T-helper 1 cell (primary cell): ENCODE data around the gene LIPH.
"Not testable (repeated sequence)": the region's sequence is repeated elsewhere in the genome, so short reads cannot be mapped to it uniquely, and the experiment has no call there.

Experiments used
- DNase-seq, 5 donors: peaks; one replicate each; pipeline ENCODE4 v3.0.0-alpha.2; 2012 to 2020
- total RNA-seq, 4 donors: gene quantifications; one replicate each; lab custom pipeline; 2026; lab: John Stamatoyannopoulos, UW

Gene LIPH
- total RNA-seq = 0 to 0.27 (median 0) reads per million in 4 donors

GRCh38 chr3:185552358-185552877 lies at the start of gene LIPH:
Gene LIPH (minus strand): TSS chr3:185552588. CDS start chr3:185552471, 117 bp downstream.
- DNase-seq = peak in 1 of 5 donors; percentile 42

GRCh38 chr3:185595526-185595925 lies 43.1 kb upstream of the LIPH start:
- peak in 1 of 5 donors; percentile 5 for DNase-seq

GRCh38 chr3:185594073-185594472 lies 41.7 kb upstream of the LIPH start:
- no peak for DNase-seq

- DNase-seq = no peak
Observed at GRCh38 chr3:185586686-185587039, 34.3 kb upstream of the LIPH start.

GRCh38 chr3:185585859-185586685 lies 33.7 kb upstream of the LIPH start, which contains the start of gene SENP2:
Gene SENP2 (plus strand): TSS chr3:185586295. CDS start chr3:185586414, 119 bp downstream.
- peak; percentile 99 to 100 (median 99) for DNase-seq

GRCh38 chr3:185585518-185585858 lies 33.1 kb upstream of the LIPH start:
- DNase-seq = no peak

GRCh38 chr3:185584686-185585085 lies 32.3 kb upstream of the LIPH start:
- no peak for DNase-seq

- no peak for DNase-seq
Observed at GRCh38 chr3:185583925-185584324, 31.5 kb upstream of the LIPH start.

GRCh38 chr3:185582871-185583270 lies 30.5 kb upstream of the LIPH start:
- no peak for DNase-seq

GRCh38 chr3:185582236-185582635 lies 29.8 kb upstream of the LIPH start:
- no peak for DNase-seq

GRCh38 chr3:185575108-185575869 lies 22.9 kb upstream of the LIPH start:
- DNase-seq = peak in 2 of 5 donors; percentile 32 to 54

- DNase-seq = no peak
Observed at GRCh38 chr3:185572183-185572582, 19.8 kb upstream of the LIPH start.

GRCh38 chr3:185561958-185562357 lies 9.6 kb upstream of the LIPH start:
- no peak for DNase-seq

- DNase-seq = no peak
Observed at GRCh38 chr3:185561374-185561943, 9.1 kb upstream of the LIPH start.

- DNase-seq = no peak
Observed at GRCh38 chr3:185560676-185561075, 8.3 kb upstream of the LIPH start.

GRCh38 chr3:185559706-185560090 lies 7.3 kb upstream of the LIPH start:
- no peak for DNase-seq

GRCh38 chr3:185558395-185558794 lies 6.0 kb upstream of the LIPH start:
- no peak for DNase-seq

- not testable (repeated sequence) for DNase-seq
Observed at GRCh38 chr3:185556640-185557039, 4.3 kb upstream of the LIPH start.

- no peak for DNase-seq
Observed at GRCh38 chr3:185555860-185556347, 3.5 kb upstream of the LIPH start.

- no peak for DNase-seq
Observed at GRCh38 chr3:185555101-185555501, 2.7 kb upstream of the LIPH start.

GRCh38 chr3:185549651-185550111 lies 2.7 kb downstream of the LIPH start:
- no peak for DNase-seq

GRCh38 chr3:185549122-185549521 lies 3.3 kb downstream of the LIPH start:
- no peak for DNase-seq

GRCh38 chr3:185540695-185541094 lies 11.7 kb downstream of the LIPH start:
- DNase-seq = no peak
